Calu3 (cell line): ENCODE results near the gene STX18. TPM values are rescaled to one million over a fixed set of nuclear protein-coding genes. Genes with fewer than 3 reads are reported as not detected.
"Not testable (repeated sequence)": the region's sequence is repeated elsewhere in the genome, so short reads cannot be mapped to it uniquely, and the experiment has no call there.

Experiments
- BruUV-seq: library from RNA; stranded (reverse); fragments of 400-500 nt; replicated peaks from 2 replicates; lab custom pipeline; 2021; lab: Mats Ljungman, UMichigan
- CTCF ChIA-PET: fragments of 300-600 bp; sonication (Branson Sonifier 250); formaldehyde crosslinking; loops from one replicate; lab custom pipeline; 2022; ENCODE audit warnings: antibody characterized with exemption; lab: Charles Lee
- DNase-seq: peaks from one replicate; pipeline ENCODE4 v3.0.0; 2022
- H3K27ac Mint-ChIP-seq: one replicate; pipeline ENCODE4 v1.8.0; 2022; ENCODE audit warnings: mixed read lengths; ENCODE audit not compliant: unreplicated experiment
- H3K27me3 Mint-ChIP-seq: one replicate; pipeline ENCODE4 v1.8.0; 2022; ENCODE audit warnings: mixed read lengths; ENCODE audit not compliant: unreplicated experiment
- H3K36me3 Mint-ChIP-seq: one replicate; pipeline ENCODE4 v1.8.0; 2022; ENCODE audit warnings: mild to moderate bottlenecking, moderate library complexity, mixed read lengths; ENCODE audit not compliant: insufficient read depth, unreplicated experiment
- H3K4me1 Mint-ChIP-seq: one replicate; pipeline ENCODE4 v1.8.0; 2022; ENCODE audit warnings: mild to moderate bottlenecking, low read depth, mixed read lengths; ENCODE audit not compliant: unreplicated experiment
- H3K4me3 Mint-ChIP-seq: one replicate; pipeline ENCODE4 v1.8.0; 2022; ENCODE audit warnings: mild to moderate bottlenecking, low read depth, moderate library complexity, mixed read lengths; ENCODE audit not compliant: unreplicated experiment
- H3K9me3 Mint-ChIP-seq: one replicate; pipeline ENCODE4 v1.8.0; 2022; ENCODE audit warnings: low read depth, mixed read lengths; ENCODE audit not compliant: unreplicated experiment
- intact Hi-C: fragments of 100-400 bp; cut with micrococcal nuclease; formaldehyde crosslinking; loops from one replicate; pipeline ENCODE4 v1.10.0; 2022; ENCODE audit not compliant: unreplicated experiment
- total RNA-seq: library from RNA; stranded (reverse); gene quantifications from 2 replicates; pipeline ENCODE4 v1.2.3, GENCODE V29; 2022
- TF ChIP-seq, protein P1 (sequence below): fragments of 200-600 bp; IDR thresholded peaks from one replicate; pipeline ENCODE4 v1.8.0; 2022; ENCODE audit warnings: antibody characterized with exemption; ENCODE audit not compliant: unreplicated experiment

The STX18 gene
- total RNA-seq, 1 experiment from 2014 or later, result 27.3 TPM

GRCh38 chr4:4572821-4573220, 31.0 kb upstream of the STX18 start:
- Mint-ChIP-seq H3K27me3 (no peaks in the 10 kb centered on the region), H3K9me3 (peaks cover 5% of the 10 kb centered on the region), H3K36me3 (peaks cover 13% of the 10 kb centered on the region), H3K4me1 (peaks cover 8% of the 10 kb centered on the region), H3K4me3 (no peak overlapping the region), H3K27ac (no peak overlapping the region)
- CTCF ChIA-PET, result no interaction called here
- intact Hi-C loops, result no loop called here
- no TSS peak for BruUV-seq
- no peak for DNase-seq
- TF ChIP-seq, protein P1, sequence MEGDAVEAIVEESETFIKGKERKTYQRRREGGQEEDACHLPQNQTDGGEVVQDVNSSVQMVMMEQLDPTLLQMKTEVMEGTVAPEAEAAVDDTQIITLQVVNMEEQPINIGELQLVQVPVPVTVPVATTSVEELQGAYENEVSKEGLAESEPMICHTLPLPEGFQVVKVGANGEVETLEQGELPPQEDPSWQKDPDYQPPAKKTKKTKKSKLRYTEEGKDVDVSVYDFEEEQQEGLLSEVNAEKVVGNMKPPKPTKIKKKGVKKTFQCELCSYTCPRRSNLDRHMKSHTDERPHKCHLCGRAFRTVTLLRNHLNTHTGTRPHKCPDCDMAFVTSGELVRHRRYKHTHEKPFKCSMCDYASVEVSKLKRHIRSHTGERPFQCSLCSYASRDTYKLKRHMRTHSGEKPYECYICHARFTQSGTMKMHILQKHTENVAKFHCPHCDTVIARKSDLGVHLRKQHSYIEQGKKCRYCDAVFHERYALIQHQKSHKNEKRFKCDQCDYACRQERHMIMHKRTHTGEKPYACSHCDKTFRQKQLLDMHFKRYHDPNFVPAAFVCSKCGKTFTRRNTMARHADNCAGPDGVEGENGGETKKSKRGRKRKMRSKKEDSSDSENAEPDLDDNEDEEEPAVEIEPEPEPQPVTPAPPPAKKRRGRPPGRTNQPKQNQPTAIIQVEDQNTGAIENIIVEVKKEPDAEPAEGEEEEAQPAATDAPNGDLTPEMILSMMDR, result no peak

GRCh38 chr4:4569861-4570260, 28.0 kb upstream of the STX18 start:
- BruUV-seq, H3K27me3 Mint-ChIP-seq, CTCF ChIA-PET, H3K36me3 Mint-ChIP-seq, H3K4me3 Mint-ChIP-seq, H3K4me1 Mint-ChIP-seq, H3K9me3 Mint-ChIP-seq, DNase-seq, H3K27ac Mint-ChIP-seq, intact Hi-C loops: not testable (repeated sequence)

- H3K27me3 Mint-ChIP-seq, result no peaks in the 10 kb centered on the region
- H3K4me3 Mint-ChIP-seq, result no peak overlapping the region
- BruUV-seq, result no TSS peak
- intact Hi-C loops, result no loop called here
- peaks cover 5% of the 10 kb centered on the region for H3K9me3 Mint-ChIP-seq
- CTCF ChIA-PET, result no interaction called here
- H3K4me1 Mint-ChIP-seq, result no peaks in the 10 kb centered on the region
- no peak for DNase-seq
- TF ChIP-seq, protein P1, result no peak
- H3K36me3 Mint-ChIP-seq, result no peaks in the 10 kb centered on the region
- no peak overlapping the region for H3K27ac Mint-ChIP-seq
Observed at GRCh38 chr4:4568806-4569427, 27.1 kb upstream of the STX18 start.

- H3K4me3 Mint-ChIP-seq, CTCF ChIA-PET, H3K4me1 Mint-ChIP-seq, H3K9me3 Mint-ChIP-seq, H3K27me3 Mint-ChIP-seq, BruUV-seq, DNase-seq, intact Hi-C loops, H3K36me3 Mint-ChIP-seq, H3K27ac Mint-ChIP-seq: not testable (repeated sequence)
Observed at GRCh38 chr4:4566359-4566758, 24.5 kb upstream of the STX18 start.

DNA sequence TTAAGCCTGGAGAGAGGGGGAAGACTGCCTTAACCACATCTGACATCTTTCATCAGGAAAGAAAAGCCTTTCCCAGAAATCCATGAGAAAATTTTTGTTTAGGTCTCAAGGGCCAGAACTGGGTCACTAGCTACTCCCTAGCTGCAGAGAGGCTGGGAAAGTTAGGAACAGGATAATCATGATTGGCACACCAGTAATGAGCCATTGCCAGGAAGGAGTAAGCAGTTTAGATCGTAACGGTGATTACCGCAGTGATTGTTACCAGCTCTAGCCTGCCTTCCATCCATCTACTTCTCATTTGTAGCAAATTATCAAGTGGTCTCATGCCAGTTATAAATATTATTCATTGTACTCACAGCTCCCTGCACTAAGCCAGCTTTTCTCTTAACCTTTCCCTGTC, 22.7 kb upstream of the STX18 start:
- peaks cover under 1% of the 10 kb centered on the region for H3K9me3 Mint-ChIP-seq
- CTCF ChIA-PET, result no interaction called here
- H3K36me3 Mint-ChIP-seq, result no peaks in the 10 kb centered on the region
- H3K4me3 Mint-ChIP-seq, result no peak overlapping the region
- no peaks in the 10 kb centered on the region for H3K4me1 Mint-ChIP-seq
- BruUV-seq, result no TSS peak
- TF ChIP-seq, protein P1, result no peak
- DNase-seq, result no peak
- no peaks in the 10 kb centered on the region for H3K27me3 Mint-ChIP-seq
- no peak overlapping the region for H3K27ac Mint-ChIP-seq
- intact Hi-C loops, result no loop called here
